Left forelimb (tissue), 1 donor: ENCODE data around the gene SPTBN4.
"Not testable (repeated sequence)": the region's sequence is repeated elsewhere in the genome, so short reads cannot be mapped to it uniquely, and the experiment has no call there.

ENCODE experiments used
- DNase-seq: peaks from one replicate; pipeline ENCODE4 v3.0.0-alpha.2; 2018; ENCODE audit warnings: low spot score

The SPTBN4 gene

DNA sequence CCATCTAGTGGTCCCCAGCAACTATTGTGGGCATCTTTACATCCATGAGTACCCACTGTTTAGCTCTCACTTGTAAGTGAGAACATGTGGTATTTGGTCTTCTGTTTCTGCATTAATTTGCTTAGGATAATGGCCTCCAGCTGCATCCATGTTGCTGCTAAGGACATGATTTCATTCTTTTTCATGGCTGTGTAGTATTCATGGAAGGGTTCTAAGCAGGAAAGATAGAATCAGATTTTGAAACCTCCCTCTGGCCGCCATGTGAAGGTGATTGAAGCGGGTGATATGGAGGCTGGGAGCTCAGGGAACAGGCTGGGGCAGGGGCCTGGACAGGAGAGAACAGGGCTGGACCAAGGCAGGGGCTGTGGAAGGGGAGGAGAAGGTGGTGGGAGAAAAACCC lies 154.5 kb downstream of the SPTBN4 start:
- DNase-seq, result no peak

DNA sequence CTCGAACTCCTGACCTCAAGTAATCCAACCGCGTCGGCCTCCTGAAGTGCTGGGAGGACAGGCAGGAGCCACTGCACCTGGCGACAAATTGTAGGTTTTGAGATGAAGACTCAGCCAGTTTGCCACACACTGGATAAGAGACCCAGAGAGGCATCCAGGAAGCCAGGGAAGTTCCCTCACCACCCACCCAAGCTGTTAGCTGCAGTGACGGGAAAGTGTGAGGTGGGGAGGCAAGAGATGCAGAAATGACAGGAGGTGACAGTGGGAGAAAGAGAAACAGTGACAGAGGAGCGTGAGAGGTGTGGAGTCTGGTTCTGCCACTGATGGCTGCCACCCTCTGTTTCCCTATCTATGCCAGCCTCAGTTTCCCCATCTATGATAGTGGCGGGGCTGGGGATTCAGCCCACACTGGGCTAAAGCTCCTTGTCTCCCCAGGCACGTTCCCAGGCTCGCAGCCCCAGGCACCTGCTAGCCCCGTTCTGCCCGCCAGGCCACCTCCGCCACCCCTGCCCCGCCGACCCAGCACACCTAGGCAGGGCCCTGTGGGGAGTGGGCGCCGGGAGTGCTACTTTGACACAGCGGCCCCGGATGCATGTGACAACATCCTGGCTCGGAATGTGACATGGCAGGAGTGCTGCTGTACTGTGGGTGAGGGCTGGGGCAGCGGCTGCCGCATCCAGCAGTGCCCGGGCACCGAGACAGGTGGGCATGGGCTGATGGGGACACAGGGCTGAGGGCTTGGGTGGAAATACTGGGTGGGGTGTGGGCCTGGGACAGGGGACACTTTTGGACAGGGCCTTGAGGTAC lies 155.4 kb downstream of the SPTBN4 start:
- DNase-seq, result no peak

DNA sequence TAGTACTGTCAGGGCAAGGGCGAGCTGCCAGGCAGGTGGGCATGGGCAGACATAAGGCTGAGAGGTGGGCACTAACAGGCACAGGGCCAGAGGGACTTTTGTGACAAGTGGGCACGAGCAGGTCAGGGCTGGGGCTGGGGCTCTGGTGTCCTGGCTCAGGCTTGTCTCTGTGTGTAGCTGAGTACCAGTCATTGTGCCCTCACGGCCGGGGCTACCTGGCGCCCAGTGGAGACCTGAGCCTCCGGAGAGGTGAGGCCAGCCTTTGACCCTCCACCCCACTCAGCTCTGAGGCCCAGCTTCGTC lies 155.9 kb downstream of the SPTBN4 start:
- no peak for DNase-seq

DNA sequence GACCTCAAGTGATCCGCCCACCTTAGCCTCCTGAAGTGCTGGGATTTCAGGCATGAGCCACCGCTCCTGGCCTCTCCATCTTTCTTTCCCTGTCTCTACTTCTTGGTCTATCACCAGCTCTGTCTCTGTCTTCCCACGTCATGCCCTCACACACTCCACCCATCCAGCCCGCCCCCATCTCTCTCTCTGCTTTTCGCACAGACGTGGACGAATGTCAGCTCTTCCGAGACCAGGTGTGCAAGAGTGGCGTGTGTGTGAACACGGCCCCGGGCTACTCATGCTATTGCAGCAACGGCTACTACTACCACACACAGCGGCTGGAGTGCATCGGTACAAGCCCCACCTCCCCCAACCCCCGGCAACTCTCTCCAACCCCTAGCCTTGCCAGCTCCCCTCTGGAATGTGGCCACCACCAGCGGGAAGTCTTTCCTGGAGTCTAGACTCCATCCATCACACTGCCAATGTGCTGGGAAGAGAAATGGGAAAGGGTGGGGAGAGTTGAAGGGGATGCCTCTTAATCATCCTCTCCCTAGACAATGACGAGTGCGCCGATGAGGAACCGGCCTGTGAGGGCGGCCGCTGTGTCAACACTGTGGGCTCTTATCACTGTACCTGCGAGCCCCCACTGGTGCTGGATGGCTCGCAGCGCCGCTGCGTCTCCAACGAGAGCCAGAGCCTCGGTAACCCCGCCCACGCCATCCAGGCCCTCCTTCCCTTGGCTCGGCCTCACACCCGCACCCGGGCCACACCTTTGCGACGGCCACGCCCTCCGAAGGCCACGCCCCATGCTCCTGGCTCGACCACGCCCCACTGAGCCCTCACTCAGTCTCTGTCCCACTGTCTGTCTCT lies 156.8 kb downstream of the SPTBN4 start:
- DNase-seq, result no peak

DNA sequence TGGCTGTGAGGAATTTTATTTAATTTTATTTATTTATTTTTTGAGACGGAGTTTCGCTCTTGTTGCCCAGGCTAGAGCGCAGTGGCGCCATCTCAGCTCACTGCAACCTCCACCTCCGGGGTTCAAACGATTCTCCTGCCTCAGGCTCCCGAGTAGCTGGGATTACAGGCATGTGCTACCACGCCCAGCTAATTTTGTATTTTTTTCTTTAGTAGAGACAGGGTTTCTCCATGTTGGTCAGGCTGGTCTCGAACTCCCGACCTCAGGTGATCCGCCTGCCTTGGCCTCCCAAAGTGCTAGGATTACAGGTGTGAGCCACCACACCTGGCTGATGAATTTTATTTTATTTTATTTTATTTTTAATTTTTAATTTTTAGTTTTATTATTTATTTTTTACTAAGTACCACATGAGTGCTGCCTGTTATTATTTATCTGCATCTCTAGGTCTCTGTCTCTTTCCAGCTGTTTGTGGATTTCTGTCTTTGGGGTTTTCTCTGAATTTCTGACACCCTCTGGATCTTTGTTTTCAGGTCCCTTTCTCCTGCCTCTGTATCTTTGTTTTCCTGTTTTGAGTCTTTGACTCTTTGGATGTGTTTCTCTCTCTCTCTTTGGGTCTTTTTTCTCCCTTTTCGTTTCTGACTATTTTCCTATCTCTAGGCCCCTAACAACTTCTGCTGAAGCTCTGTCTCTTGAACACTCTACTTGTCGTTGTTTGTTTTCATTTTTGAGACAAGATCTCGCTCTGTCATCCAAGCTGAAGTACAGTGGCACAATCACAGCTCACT lies 157.8 kb downstream of the SPTBN4 start:
- DNase-seq, result not testable (repeated sequence)

DNA sequence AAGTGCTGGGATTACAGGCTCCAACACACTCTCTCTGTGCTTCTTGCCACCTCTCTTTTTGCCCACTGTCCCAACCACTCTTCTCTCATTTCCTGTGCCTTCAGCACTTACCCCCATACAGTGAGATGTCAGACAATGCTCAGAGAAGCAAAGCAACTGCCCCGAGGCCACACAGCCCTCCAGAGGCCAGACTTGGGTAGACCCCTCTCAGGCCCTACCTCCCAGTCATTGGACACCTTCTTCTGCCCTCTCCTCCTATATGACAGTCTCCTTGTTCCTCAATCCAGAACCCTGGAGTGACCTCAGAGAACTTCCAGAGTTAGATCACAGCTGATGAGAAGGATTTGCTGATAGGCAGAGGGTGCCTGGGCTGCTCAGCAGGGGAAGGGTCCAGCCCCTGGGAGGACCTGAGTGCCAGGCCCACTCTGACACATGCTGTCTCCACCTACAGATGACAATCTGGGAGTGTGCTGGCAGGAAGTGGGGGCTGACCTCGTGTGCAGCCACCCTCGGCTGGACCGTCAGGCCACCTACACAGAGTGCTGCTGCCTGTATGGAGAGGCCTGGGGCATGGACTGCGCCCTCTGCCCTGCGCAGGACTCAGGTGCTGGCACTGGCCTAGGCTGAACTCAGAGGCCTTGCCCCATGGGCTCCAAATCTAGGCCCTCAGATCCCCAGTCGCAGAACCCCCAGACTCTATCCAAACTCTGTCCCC lies 158.8 kb downstream of the SPTBN4 start:
- no peak for DNase-seq
